CD4-positive, alpha-beta T cell treated with Interleukin-21 for 1 hour (primary cell): ENCODE measurements around the gene TNP1.

Experiments
- DNase-seq: peaks from one replicate; pipeline ENCODE4 v3.0.0-alpha.2; 2020

Gene TNP1

GRCh38 chr2:216872624-216873023 lies 12.8 kb upstream of the TNP1 start:
- DNase-seq, result no peak

GRCh38 chr2:216872040-216872439 lies 12.2 kb upstream of the TNP1 start:
- DNase-seq, result no peak

- no peak for DNase-seq
Measured at GRCh38 chr2:216871333-216871934, 11.6 kb upstream of the TNP1 start.

GRCh38 chr2:216870508-216871332 lies 10.9 kb upstream of the TNP1 start:
- DNase-seq, result no peak

GRCh38 chr2:216866515-216867095 lies 6.7 kb upstream of the TNP1 start:
- no peak for DNase-seq

- DNase-seq, result no peak
Measured at GRCh38 chr2:216865658-216866057, 5.8 kb upstream of the TNP1 start.

- no peak for DNase-seq
Measured at GRCh38 chr2:216863946-216864345, 4.1 kb upstream of the TNP1 start.

GRCh38 chr2:216862628-216863398 lies 2.9 kb upstream of the TNP1 start:
- no peak for DNase-seq

GRCh38 chr2:216860426-216861137 lies 718 bp upstream of the TNP1 start:
- no peak for DNase-seq

GRCh38 chr2:216858312-216858711 lies 1.6 kb downstream of the TNP1 start:
- DNase-seq, result no peak

- no peak for DNase-seq
Measured at GRCh38 chr2:216857131-216857550, 2.7 kb downstream of the TNP1 start.

GRCh38 chr2:216856406-216857065 lies 3.3 kb downstream of the TNP1 start:
- no peak for DNase-seq

GRCh38 chr2:216855605-216856004 lies 4.3 kb downstream of the TNP1 start:
- DNase-seq, result no peak

- DNase-seq, result no peak
Measured at GRCh38 chr2:216855079-216855478, 4.8 kb downstream of the TNP1 start.

GRCh38 chr2:216851486-216852090 lies 8.3 kb downstream of the TNP1 start:
- DNase-seq, result no peak

GRCh38 chr2:216850665-216851322 lies 9.1 kb downstream of the TNP1 start:
- no peak for DNase-seq

- no peak for DNase-seq
Measured at GRCh38 chr2:216849987-216850386, 9.9 kb downstream of the TNP1 start.

- no peak for DNase-seq
Measured at GRCh38 chr2:216845426-216845825, 14.4 kb downstream of the TNP1 start.

- no peak for DNase-seq
Measured at GRCh38 chr2:216842636-216843035, 17.2 kb downstream of the TNP1 start.

GRCh38 chr2:216839688-216840087 lies 20.2 kb downstream of the TNP1 start:
- DNase-seq, result no peak

- DNase-seq, result no peak
Measured at GRCh38 chr2:216838151-216838550, 21.7 kb downstream of the TNP1 start.
